SJSA1 (cell line): Measurements from ENCODE around the gene PPP1R15A. TPM values are rescaled to one million over a fixed set of nuclear protein-coding genes. Genes with fewer than 3 reads are reported as not detected.

ENCODE experiments used
- DNase-seq, 2 experiments: peaks; one replicate each; pipeline ENCODE4 v3.0.0-alpha.2; 2015 to 2020; ENCODE audit warnings: low spot score in 2 of 2, low read depth in 1 of 2
- H3K27ac ChIP-seq: fragments of 250-450 bp; sonication (Bioruptor Pico); 2 replicates; pipeline ENCODE4 v1.5.1; 2020; ENCODE audit warnings: mild to moderate bottlenecking, moderate library complexity
- H3K27me3 ChIP-seq: fragments of 250-450 bp; sonication (Bioruptor Pico); replicated peaks from 2 replicates; pipeline ENCODE4 v1.5.1; 2020; ENCODE audit warnings: mild to moderate bottlenecking, moderate library complexity
- H3K36me3 ChIP-seq: fragments of 250-450 bp; sonication (Bioruptor Pico); 2 replicates; pipeline ENCODE4 v1.5.1; 2020; ENCODE audit warnings: mild to moderate bottlenecking
- H3K4me1 ChIP-seq: fragments of 250-450 bp; sonication (Bioruptor Pico); replicated peaks from 2 replicates; pipeline ENCODE4 v1.6.1; 2021; ENCODE audit warnings: mild to moderate bottlenecking
- H3K4me3 ChIP-seq: fragments of 250-450 bp; sonication (Bioruptor Pico); 2 replicates; pipeline ENCODE4 v1.5.1; 2020; ENCODE audit warnings: mild to moderate bottlenecking
- H3K9me3 ChIP-seq: fragments of 250-450 bp; sonication (Bioruptor Pico); replicated peaks from 2 replicates; pipeline ENCODE4 v1.5.1; 2020; ENCODE audit warnings: mild to moderate bottlenecking
- total RNA-seq: library from RNA; depleted of rRNA; stranded (reverse); fragments of >200 nt; shearing (Covaris generic); gene quantifications from 2 replicates; pipeline ENCODE4 v1.2.3, GENCODE V29; 2014; rRNA removed

Gene PPP1R15A
- total RNA-seq, result 79.5 and 86.0 TPM in 2 replicates

GRCh38 chr19:48872182-48872883 lies at the start of gene PPP1R15A:
Gene PPP1R15A, plus strand, starts transcription at chr19:48872421. Its CDS starts 813 bp downstream, at chr19:48873234.
- Histone ChIP-seq H3K4me3 (peak within 1 kb of the TSS; percentile 95), H3K27me3 (no peaks in the 10 kb centered on the region), H3K9me3 (0 out of 2 replicates have a peak, but pooled peaks cover 5% of the 10 kb centered on the region), H3K27ac (peak within 1 kb of the TSS; percentile 100), H3K36me3 (peaks cover 49% of the 10 kb centered on the region), H3K4me1 (peaks cover 49% of the 10 kb centered on the region)
- peak; percentile 97 to 99 for DNase-seq

GRCh38 chr19:48822514-48822913 lies 49.7 kb upstream of the PPP1R15A start:
- DNase-seq, result no peak
- Histone ChIP-seq H3K4me3 (no peak overlapping the region), H3K9me3 (0 out of 2 replicates have a peak, but pooled peaks cover 3% of the 10 kb centered on the region), H3K36me3 (no peaks in the 10 kb centered on the region), H3K27me3 (no peaks in the 10 kb centered on the region), H3K4me1 (no peaks in the 10 kb centered on the region), H3K27ac (no peak overlapping the region)

GRCh38 chr19:48826606-48827020 lies 45.6 kb upstream of the PPP1R15A start:
- H3K27ac ChIP-seq, result no peak overlapping the region
- H3K27me3 ChIP-seq, result no peaks in the 10 kb centered on the region
- 0 out of 2 replicates have a peak, but pooled peaks cover 2% of the 10 kb centered on the region for H3K9me3 ChIP-seq
- no peak for DNase-seq
- no peaks in the 10 kb centered on the region for H3K36me3 ChIP-seq
- no peaks in the 10 kb centered on the region for H3K4me1 ChIP-seq
- no peak overlapping the region for H3K4me3 ChIP-seq

- Histone ChIP-seq H3K27ac (no peak overlapping the region), H3K4me3 (no peak overlapping the region), H3K9me3 (no peaks in the 10 kb centered on the region), H3K36me3 (no peaks in the 10 kb centered on the region), H3K4me1 (no peaks in the 10 kb centered on the region), H3K27me3 (no peaks in the 10 kb centered on the region)
- no peak for DNase-seq
Measured at GRCh38 chr19:48830088-48830487, 42.1 kb upstream of the PPP1R15A start.

GRCh38 chr19:48830965-48831364 lies 41.3 kb upstream of the PPP1R15A start:
- H3K27ac ChIP-seq, result no peak overlapping the region
- no peaks in the 10 kb centered on the region for H3K36me3 ChIP-seq
- H3K4me3 ChIP-seq, result no peak overlapping the region
- H3K9me3 ChIP-seq, result no peaks in the 10 kb centered on the region
- H3K27me3 ChIP-seq, result no peaks in the 10 kb centered on the region
- H3K4me1 ChIP-seq, result no peaks in the 10 kb centered on the region
- no peak for DNase-seq

- no peaks in the 10 kb centered on the region for H3K4me1 ChIP-seq
- H3K27ac ChIP-seq, result no peak overlapping the region
Measured at GRCh38 chr19:48833049-48833448, 39.2 kb upstream of the PPP1R15A start.

GRCh38 chr19:48833977-48834376 lies 38.2 kb upstream of the PPP1R15A start:
- Histone ChIP-seq H3K4me3 (no peak overlapping the region), H3K27ac (no peak overlapping the region), H3K36me3 (no peaks in the 10 kb centered on the region), H3K9me3 (no peaks in the 10 kb centered on the region), H3K4me1 (no peaks in the 10 kb centered on the region), H3K27me3 (no peaks in the 10 kb centered on the region)
- no peak for DNase-seq

More at GRCh38 chr19:48833049-48833448, 39.2 kb upstream of the PPP1R15A start:
- no peaks in the 10 kb centered on the region for H3K9me3 ChIP-seq
- no peaks in the 10 kb centered on the region for H3K27me3 ChIP-seq
- no peak for DNase-seq
- no peaks in the 10 kb centered on the region for H3K36me3 ChIP-seq
- no peak overlapping the region for H3K4me3 ChIP-seq

- Histone ChIP-seq H3K27me3 (no peaks in the 10 kb centered on the region), H3K4me1 (no peaks in the 10 kb centered on the region), H3K27ac (no peak overlapping the region), H3K4me3 (no peak overlapping the region), H3K9me3 (no peaks in the 10 kb centered on the region), H3K36me3 (no peaks in the 10 kb centered on the region)
- peak; percentile 65 to 87 for DNase-seq
Measured at GRCh38 chr19:48835734-48836088, 36.5 kb upstream of the PPP1R15A start.

- no peaks in the 10 kb centered on the region for H3K4me1 ChIP-seq
- no peaks in the 10 kb centered on the region for H3K9me3 ChIP-seq
- H3K27me3 ChIP-seq, result no peaks in the 10 kb centered on the region
- H3K27ac ChIP-seq, result no peak within 1 kb of the TSS
- no peaks in the 10 kb centered on the region for H3K36me3 ChIP-seq
- no peak for DNase-seq
- no peak within 1 kb of the TSS for H3K4me3 ChIP-seq
Measured at GRCh38 chr19:48836089-48837017, 35.9 kb upstream of the PPP1R15A start, which contains the start of gene HSD17B14. Gene HSD17B14, minus strand, starts transcription at chr19:48836491. Its CDS starts 80 bp downstream, at chr19:48836411.

GRCh38 chr19:48837051-48837524 lies 35.1 kb upstream of the PPP1R15A start:
- Histone ChIP-seq H3K4me3 (no peak overlapping the region), H3K27ac (no peak overlapping the region), H3K9me3 (no peaks in the 10 kb centered on the region), H3K4me1 (no peaks in the 10 kb centered on the region), H3K36me3 (no peaks in the 10 kb centered on the region), H3K27me3 (no peaks in the 10 kb centered on the region)
- no peak for DNase-seq

GRCh38 chr19:48837687-48838086 lies 34.5 kb upstream of the PPP1R15A start:
- H3K36me3 ChIP-seq, result no peaks in the 10 kb centered on the region
- H3K27me3 ChIP-seq, result no peaks in the 10 kb centered on the region
- no peak overlapping the region for H3K4me3 ChIP-seq
- H3K4me1 ChIP-seq, result no peaks in the 10 kb centered on the region
- no peak for DNase-seq
- no peaks in the 10 kb centered on the region for H3K9me3 ChIP-seq
- H3K27ac ChIP-seq, result no peak overlapping the region

GRCh38 chr19:48841047-48841446 lies 31.2 kb upstream of the PPP1R15A start:
- H3K9me3 ChIP-seq, result no peaks in the 10 kb centered on the region
- H3K4me1 ChIP-seq, result no peaks in the 10 kb centered on the region
- no peak overlapping the region for H3K27ac ChIP-seq
- H3K27me3 ChIP-seq, result no peaks in the 10 kb centered on the region
- DNase-seq, result no peak
- no peak overlapping the region for H3K4me3 ChIP-seq
- H3K36me3 ChIP-seq, result peaks cover 12% of the 10 kb centered on the region

GRCh38 chr19:48841571-48841970 lies 30.6 kb upstream of the PPP1R15A start:
- no peaks in the 10 kb centered on the region for H3K4me1 ChIP-seq
- no peaks in the 10 kb centered on the region for H3K9me3 ChIP-seq
- no peak overlapping the region for H3K27ac ChIP-seq
- H3K4me3 ChIP-seq, result no peak overlapping the region
- DNase-seq, result no peak
- H3K36me3 ChIP-seq, result peaks cover 12% of the 10 kb centered on the region
- H3K27me3 ChIP-seq, result no peaks in the 10 kb centered on the region

GRCh38 chr19:48842789-48843162 lies 29.4 kb upstream of the PPP1R15A start:
- Histone ChIP-seq H3K36me3 (peaks cover 12% of the 10 kb centered on the region), H3K9me3 (no peaks in the 10 kb centered on the region), H3K4me3 (no peak overlapping the region), H3K27me3 (no peaks in the 10 kb centered on the region), H3K4me1 (no peaks in the 10 kb centered on the region), H3K27ac (no peak overlapping the region)
- peak; percentile 59 to 60 for DNase-seq
